ENCODE results near the gene ZNF502.

The ZNF502 gene

DNA sequence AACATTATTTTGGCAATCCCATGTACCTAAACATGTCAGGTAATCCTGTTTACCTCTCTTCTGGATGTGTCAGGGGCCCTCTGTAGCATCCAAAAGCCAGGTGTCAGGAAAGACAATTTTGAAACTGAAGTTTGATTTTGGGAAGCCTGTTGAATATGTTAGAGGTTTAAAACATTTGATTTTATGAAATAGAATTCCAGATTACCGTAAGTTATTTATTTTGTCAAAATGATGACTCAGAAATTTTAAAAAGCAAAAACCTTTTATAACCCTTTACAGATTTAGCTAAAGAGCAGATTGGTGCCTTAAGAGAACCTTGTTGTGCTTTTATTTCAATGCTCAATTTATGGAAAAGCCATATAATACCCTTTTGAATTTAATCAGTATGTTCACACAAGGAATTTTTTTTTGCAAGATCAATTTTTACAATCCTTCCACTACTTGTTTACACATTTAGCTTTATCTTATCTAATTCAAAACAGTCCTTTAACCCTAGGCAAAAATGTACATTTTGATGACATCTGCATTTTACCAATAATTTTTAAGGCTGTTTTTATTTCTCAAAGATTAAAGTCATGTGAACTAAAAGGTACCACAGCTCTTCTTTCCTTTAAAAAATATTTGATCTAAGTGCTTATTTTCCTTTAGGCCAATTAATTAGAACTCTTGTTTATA is 59.1 kb downstream of the ZNF502 start:
- FAIRE-seq = no peak

DNA sequence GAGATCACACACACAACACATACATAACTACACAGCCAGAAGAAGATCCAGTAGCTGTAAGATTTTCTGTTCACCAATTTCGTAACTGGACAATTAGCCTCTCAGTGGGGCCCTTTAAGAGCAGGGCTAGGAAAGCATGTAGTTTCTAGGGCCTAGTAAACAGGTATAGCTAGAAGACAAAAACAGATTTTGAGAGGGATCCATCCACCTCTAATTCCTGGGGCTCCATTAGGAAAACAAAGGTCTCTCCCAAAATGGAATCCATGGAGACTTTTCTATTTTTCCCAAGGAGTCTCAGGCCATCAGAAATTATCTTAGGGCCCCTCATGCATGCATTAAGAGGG is 59.6 kb downstream of the ZNF502 start:
- no peak for FAIRE-seq

Measured in G401.6 (cell line).